Measurements from ENCODE around the gene GALNT2. TPM values are rescaled to one million over a fixed set of nuclear protein-coding genes. Genes with fewer than 3 reads are reported as not detected.

The GALNT2 gene
- total RNA-seq, 8 experiments from 2014 or later, result 28.1 to 70.6 (median 41.3) TPM

- ATAC-seq (replicated peaks in 6 of 8), result no peak
- peaks cover 8 to 19% of the 10 kb centered on the region in 2 donors for H3K4me1 ChIP-seq (replicated peaks in 1 of 2)
- H3K4me3 ChIP-seq, result no peak overlapping the region
- H3K27ac ChIP-seq, result no peak overlapping the region
- in situ Hi-C loops (cut with MboI; ENCODE audit: low pct_unique_long_range_greater_than_20kb in 2 of 9, low sequenced_read_pairs in 9 of 9, unreplicated experiment in 9 of 9), result no loop called here
- WGBS, 10 experiments, result 90 to 99% (median 96%) methylated on average over 8 to 18 of the region's 18 CpGs
Observed at GRCh38 chr1:230224101-230224960, 157.3 kb downstream of the GALNT2 start.

DNA sequence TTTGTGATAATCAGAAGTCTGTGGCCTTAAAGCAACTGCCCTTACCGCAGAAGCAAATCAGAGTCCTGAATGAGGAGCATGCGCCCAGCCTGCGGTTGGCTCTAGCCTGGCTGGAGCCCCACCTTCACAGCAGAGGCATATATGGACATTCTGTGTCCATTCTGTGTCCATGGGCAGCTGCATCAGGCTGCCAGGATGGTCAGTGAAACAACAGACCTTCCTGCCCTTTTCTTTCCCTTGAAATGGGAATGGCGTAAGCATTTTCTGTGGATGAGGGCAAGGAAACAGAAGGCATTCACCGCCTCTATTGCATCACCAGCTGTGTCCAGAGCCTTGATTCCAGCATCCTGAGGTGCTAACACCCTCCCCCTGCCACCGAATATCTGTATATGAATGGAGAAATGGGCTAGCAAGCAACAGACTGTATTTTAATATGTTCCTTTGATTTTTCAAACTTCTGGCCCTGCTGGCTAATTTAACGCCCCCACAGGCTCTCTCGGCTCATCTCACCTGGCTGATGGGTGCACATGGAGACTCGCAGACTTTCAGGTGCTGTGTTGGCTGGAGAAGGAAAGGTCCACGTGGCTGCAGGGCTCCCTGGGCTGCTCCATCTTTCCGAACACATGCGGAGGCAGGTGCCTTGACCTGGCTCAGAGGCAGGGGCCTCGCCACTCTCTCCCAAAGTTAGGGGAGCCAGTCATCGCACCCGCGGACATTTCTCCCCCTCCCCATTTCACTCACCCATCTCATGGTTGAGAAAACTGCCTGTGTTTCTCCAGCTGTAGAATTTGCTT is 159.2 kb downstream of the GALNT2 start:
- in situ Hi-C loops (cut with MboI; ENCODE audit: low pct_unique_long_range_greater_than_20kb in 2 of 9, low sequenced_read_pairs in 9 of 9, unreplicated experiment in 9 of 9), result no loop called here
- ATAC-seq (replicated peaks in 6 of 8), result peak in 5 of 8 experiments; percentile 27 to 65 (median 57)
- 74 to 100% (median 88%) methylated on average over 3 to 11 of the region's 16 CpGs; no CpG with 5 or more reads in 1 of the 10 experiments for WGBS, 10 experiments

GRCh38 chr1:230226814-230227213 is 159.8 kb downstream of the GALNT2 start:
- Histone ChIP-seq H3K4me1 (replicated peaks in 1 of 2) (peaks cover 28 to 30% of the 10 kb centered on the region in 2 donors), H3K4me3 (no peak overlapping the region), H3K27ac (no peak overlapping the region)
- no peak for ATAC-seq (replicated peaks in 6 of 8)
- in situ Hi-C loops (cut with MboI; ENCODE audit: low pct_unique_long_range_greater_than_20kb in 2 of 9, low sequenced_read_pairs in 9 of 9, unreplicated experiment in 9 of 9), result no loop called here

More for the DNA sequence above, 159.2 kb downstream of the GALNT2 start:
- no peak overlapping the region for H3K4me3 ChIP-seq
- no peak overlapping the region for H3K27ac ChIP-seq
- peaks cover 22 to 24% of the 10 kb centered on the region in 2 donors for H3K4me1 ChIP-seq (replicated peaks in 1 of 2)

DNA sequence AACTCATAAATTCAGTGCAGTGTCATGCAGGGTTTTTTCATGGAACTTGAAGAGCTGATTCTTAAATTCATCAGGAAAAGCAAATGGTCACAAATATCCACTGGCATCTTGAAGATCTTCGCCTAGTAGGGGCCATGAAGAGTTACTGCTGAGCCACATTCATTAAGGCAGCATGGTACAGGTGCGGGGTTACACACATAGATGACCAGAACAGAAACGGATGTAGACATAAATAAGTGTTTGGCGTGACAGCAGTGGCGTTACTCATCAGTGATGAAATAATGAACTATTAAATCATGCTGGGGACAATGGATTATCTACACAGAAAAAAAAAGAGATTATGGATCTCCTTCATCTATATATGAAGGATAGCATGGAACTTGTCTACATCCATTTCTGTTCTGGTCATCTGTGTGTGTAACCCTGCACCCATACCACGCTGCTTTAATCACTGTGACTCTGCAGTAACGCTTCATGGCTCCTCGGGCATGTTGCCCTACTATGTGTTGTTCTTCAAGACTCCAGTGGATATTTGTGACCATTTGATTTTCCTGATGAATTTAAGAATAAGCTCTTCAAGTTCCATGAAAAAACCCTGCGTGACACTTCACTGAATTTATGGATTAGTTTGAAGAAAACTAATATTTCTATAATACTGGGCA is 161.3 kb downstream of the GALNT2 start:
- 76 to 99% (median 90%) methylated on average over 3 to 9 of the region's 9 CpGs for WGBS, 10 experiments
- no peak overlapping the region for H3K4me3 ChIP-seq
- in situ Hi-C loops (cut with MboI; ENCODE audit: low pct_unique_long_range_greater_than_20kb in 2 of 9, low sequenced_read_pairs in 9 of 9, unreplicated experiment in 9 of 9), result no loop called here
- no peak overlapping the region for H3K27ac ChIP-seq
- peaks cover 33 to 34% of the 10 kb centered on the region in 2 donors for H3K4me1 ChIP-seq (replicated peaks in 1 of 2)
- peak in 5 of 8 experiments; percentile 38 to 77 (median 63) for ATAC-seq (replicated peaks in 6 of 8)

GRCh38 chr1:230230273-230230672 is 163.2 kb downstream of the GALNT2 start:
- no peak overlapping the region for H3K27ac ChIP-seq
- peaks cover 26 to 33% of the 10 kb centered on the region in 2 donors for H3K4me1 ChIP-seq (replicated peaks in 1 of 2)
- in situ Hi-C loops (cut with MboI; ENCODE audit: low pct_unique_long_range_greater_than_20kb in 2 of 9, low sequenced_read_pairs in 9 of 9, unreplicated experiment in 9 of 9), result no loop called here
- 6 to 92% (median 86%) methylated on average over 2 to 7 of the region's 7 CpGs; no CpG with 5 or more reads in 1 of the 10 experiments for WGBS, 10 experiments
- H3K4me3 ChIP-seq, result no peak overlapping the region
- ATAC-seq (replicated peaks in 6 of 8), result peak in 2 of 8 experiments; percentile 11 to 26

- WGBS, 10 experiments, result 53 to 100% (median 74%) methylated on average over 2 to 8 of the region's 8 CpGs
- Histone ChIP-seq H3K4me3 (no peak overlapping the region), H3K4me1 (replicated peaks in 1 of 2) (peaks cover 26 to 30% of the 10 kb centered on the region in 2 donors), H3K27ac (no peak overlapping the region)
- peak in 6 of 8 experiments; percentile 16 to 54 (median 40) for ATAC-seq (replicated peaks in 6 of 8)
- in situ Hi-C loops (cut with MboI; ENCODE audit: low pct_unique_long_range_greater_than_20kb in 2 of 9, low sequenced_read_pairs in 9 of 9, unreplicated experiment in 9 of 9), result no loop called here
Observed at GRCh38 chr1:230230948-230231773, 164.1 kb downstream of the GALNT2 start.

GRCh38 chr1:230231774-230232145 is 164.7 kb downstream of the GALNT2 start:
- in situ Hi-C loops (cut with MboI; ENCODE audit: low pct_unique_long_range_greater_than_20kb in 2 of 9, low sequenced_read_pairs in 9 of 9, unreplicated experiment in 9 of 9), result no loop called here
- Histone ChIP-seq H3K4me3 (no peak overlapping the region), H3K4me1 (replicated peaks in 1 of 2) (peaks cover 26% of the 10 kb centered on the region in 2 donors), H3K27ac (no peak overlapping the region)
- 28 to 92% (median 63%) methylated on average over 2 to 7 of the region's 7 CpGs; no CpG with 5 or more reads in 1 of the 10 experiments for WGBS, 10 experiments
- peak in 4 of 8 experiments; percentile 50 to 68 (median 53) for ATAC-seq (replicated peaks in 6 of 8)

GRCh38 chr1:230232371-230232771 is 165.3 kb downstream of the GALNT2 start:
- H3K27ac ChIP-seq, result no peak overlapping the region
- ATAC-seq (replicated peaks in 6 of 8), result no peak
- in situ Hi-C loops (cut with MboI; ENCODE audit: low pct_unique_long_range_greater_than_20kb in 2 of 9, low sequenced_read_pairs in 9 of 9, unreplicated experiment in 9 of 9), result no loop called here
- H3K4me3 ChIP-seq, result no peak overlapping the region
- peaks cover 26% of the 10 kb centered on the region in 2 donors for H3K4me1 ChIP-seq (replicated peaks in 1 of 2)
- 42 to 88% (median 69%) methylated on average over 4 to 10 of the region's 10 CpGs; no CpG with 5 or more reads in 1 of the 10 experiments for WGBS, 10 experiments

GRCh38 chr1:230233786-230234185 is 166.7 kb downstream of the GALNT2 start:
- H3K4me3 ChIP-seq, result no peak overlapping the region
- no peak overlapping the region for H3K27ac ChIP-seq
- peaks cover 19 to 26% of the 10 kb centered on the region in 2 donors for H3K4me1 ChIP-seq (replicated peaks in 1 of 2)
- WGBS, 10 experiments, result 64 to 100% (median 90%) methylated on average over 1 to 4 of the region's 4 CpGs; no CpG with 5 or more reads in 1 of the 10 experiments
- ATAC-seq (replicated peaks in 6 of 8), result no peak
- in situ Hi-C loops (cut with MboI; ENCODE audit: low pct_unique_long_range_greater_than_20kb in 2 of 9, low sequenced_read_pairs in 9 of 9, unreplicated experiment in 9 of 9), result no loop called here

- in situ Hi-C loops (cut with MboI; ENCODE audit: low pct_unique_long_range_greater_than_20kb in 2 of 9, low sequenced_read_pairs in 9 of 9, unreplicated experiment in 9 of 9), result no loop called here
- Histone ChIP-seq H3K27ac (no peak overlapping the region), H3K4me3 (no peak overlapping the region), H3K4me1 (replicated peaks in 1 of 2) (peaks cover 12 to 15% of the 10 kb centered on the region in 2 donors)
- WGBS, 10 experiments, result 80 to 100% (median 89%) methylated on average over 1 to 7 of the region's 7 CpGs; no CpG with 5 or more reads in 4 of the 10 experiments
- ATAC-seq (replicated peaks in 6 of 8), result no peak
Observed at GRCh38 chr1:230235876-230236275, 168.8 kb downstream of the GALNT2 start.

DNA sequence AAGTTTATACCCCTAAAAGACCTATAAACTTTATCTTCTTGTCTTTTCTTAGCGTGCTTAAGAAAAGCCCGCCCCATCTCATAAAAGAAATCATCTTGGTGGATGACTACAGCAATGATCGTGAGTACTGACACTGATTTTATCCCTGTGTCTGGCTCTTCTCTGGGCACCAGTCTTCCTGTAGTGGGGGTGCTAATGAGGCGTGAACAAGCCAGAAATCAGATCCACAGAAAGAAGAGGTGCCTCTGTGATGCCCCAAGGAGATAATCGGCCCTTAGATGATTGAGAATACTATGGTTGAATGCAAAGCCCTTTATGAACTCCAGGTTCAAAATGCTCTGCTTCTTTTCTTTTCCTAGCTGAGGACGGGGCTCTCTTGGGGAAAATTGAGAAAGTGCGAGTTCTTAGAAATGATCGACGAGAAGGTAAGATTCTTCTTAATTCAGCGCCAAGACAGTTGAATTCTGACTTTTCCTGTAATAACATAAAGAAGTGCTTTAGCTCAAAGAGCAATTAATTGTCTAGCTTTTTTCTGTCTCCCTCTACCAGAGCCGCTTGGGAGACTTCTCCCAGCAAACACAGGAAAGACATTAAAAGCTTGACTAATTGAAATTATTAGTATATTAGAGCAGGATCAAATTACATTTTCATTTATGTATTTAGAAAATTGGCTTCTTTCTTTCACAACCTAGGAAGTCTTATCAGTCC is 169.4 kb downstream of the GALNT2 start:
- 89 to 100% (median 92%) methylated on average over 1 to 11 of the region's 11 CpGs for WGBS, 10 experiments
- in situ Hi-C loops (cut with MboI; ENCODE audit: low pct_unique_long_range_greater_than_20kb in 2 of 9, low sequenced_read_pairs in 9 of 9, unreplicated experiment in 9 of 9), result no loop called here
- Histone ChIP-seq H3K4me3 (no peak overlapping the region), H3K27ac (no peak overlapping the region), H3K4me1 (replicated peaks in 1 of 2) (peaks cover 7 to 10% of the 10 kb centered on the region in 2 donors)
- ATAC-seq (replicated peaks in 6 of 8), result no peak

DNA sequence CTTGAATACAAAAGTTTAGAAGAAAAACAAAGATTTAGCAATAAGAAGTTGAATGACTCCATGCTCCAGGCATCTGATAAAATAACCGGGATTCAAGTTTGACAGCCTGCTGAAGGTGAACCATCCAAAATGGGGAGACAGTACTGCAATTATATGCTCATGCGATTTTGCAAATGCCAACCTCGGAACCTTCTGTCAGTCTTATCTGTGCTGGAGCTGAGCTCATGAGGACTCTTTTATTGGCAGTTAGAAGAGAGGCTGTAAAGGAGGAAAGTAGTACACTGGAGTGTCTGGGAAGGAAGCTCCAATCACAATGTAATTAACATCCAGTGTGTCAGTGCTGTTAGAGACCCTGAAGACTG is 170.0 kb downstream of the GALNT2 start:
- Histone ChIP-seq H3K4me3 (no peak overlapping the region), H3K27ac (no peak overlapping the region), H3K4me1 (replicated peaks in 1 of 2) (peaks cover 3 to 4% of the 10 kb centered on the region in 2 donors)
- ATAC-seq (replicated peaks in 6 of 8), result no peak
- in situ Hi-C loops (cut with MboI; ENCODE audit: low pct_unique_long_range_greater_than_20kb in 2 of 9, low sequenced_read_pairs in 9 of 9, unreplicated experiment in 9 of 9), result no loop called here
- 33 to 100% (median 83%) methylated on average over 1 to 3 of the region's 3 CpGs; no CpG with 5 or more reads in 3 of the 10 experiments for WGBS, 10 experiments
